Testis (tissue), 2 donors: Measurements from ENCODE around the gene COL5A2.

Experiments used
- CTCF ChIP-seq, 3 experiments: fragments of 450-650 bp in 2 of 3; fragments of 200-600 bp in 1 of 3; sonication (generic) in 1 of 3; IDR thresholded peaks; one replicate each; pipeline ENCODE4 v1.5.1; 2016 to 2019; ENCODE audit warnings: antibody characterized with exemption in 3 of 3, mild to moderate bottlenecking in 2 of 3, moderate library complexity in 1 of 3
- POLR2A ChIP-seq: fragments of 450-650 bp; IDR thresholded peaks from one replicate; pipeline ENCODE4 v1.6.1; 2017; ENCODE audit warnings: antibody characterized with exemption, mild to moderate bottlenecking, moderate library complexity

- no peak for TF ChIP-seq CTCF (IDR thresholded peaks at IDR 0.05)
- no peak for TF ChIP-seq POLR2A
Observed at GRCh38 chr2:189048189-189048588, 131.4 kb downstream of the COL5A2 start.
